Inflammatory macrophage treated with lipopolysaccharide for 4 hours (primary cell): Measurements from ENCODE around the gene PPM1L.

Source experiments
- DNase-seq: peaks from one replicate; pipeline ENCODE4 v3.0.0-alpha.2; 2020

Gene PPM1L

GRCh38 chr3:160765211-160765610, 9.2 kb downstream of the PPM1L start:
- no peak for DNase-seq

DNA sequence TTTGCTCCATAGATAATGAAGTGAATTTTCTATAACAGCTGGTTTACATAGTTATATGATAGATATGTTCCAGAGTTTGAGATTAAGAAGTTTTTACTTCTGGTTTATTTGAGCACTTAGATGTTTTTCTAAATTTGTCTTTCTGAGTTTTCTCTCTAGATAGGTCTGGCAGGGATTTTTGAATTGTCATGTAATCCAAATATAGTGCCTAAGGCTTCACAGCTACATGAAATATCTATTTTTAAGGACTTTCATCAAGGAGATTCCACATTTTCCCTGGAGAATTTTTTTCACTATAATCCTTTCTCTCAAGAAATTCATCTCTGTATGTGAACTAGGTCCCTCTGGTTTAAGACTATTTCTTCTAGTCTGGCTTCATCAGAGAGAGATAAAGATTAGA, 12.0 kb downstream of the PPM1L start:
- no peak for DNase-seq

- no peak for DNase-seq
These were observed 12.9 kb downstream of the PPM1L start for GRCh38 chr3:160768918-160769317.

- DNase-seq, result no peak
These were observed 15.9 kb downstream of the PPM1L start for GRCh38 chr3:160771811-160772459.

- no peak for DNase-seq
These were observed 17.7 kb downstream of the PPM1L start for GRCh38 chr3:160773722-160774121.

- DNase-seq, result no peak
These were observed 18.1 kb downstream of the PPM1L start for GRCh38 chr3:160774172-160774571.

- DNase-seq, result no peak
These were observed 22.4 kb downstream of the PPM1L start for GRCh38 chr3:160778480-160778879.

DNA sequence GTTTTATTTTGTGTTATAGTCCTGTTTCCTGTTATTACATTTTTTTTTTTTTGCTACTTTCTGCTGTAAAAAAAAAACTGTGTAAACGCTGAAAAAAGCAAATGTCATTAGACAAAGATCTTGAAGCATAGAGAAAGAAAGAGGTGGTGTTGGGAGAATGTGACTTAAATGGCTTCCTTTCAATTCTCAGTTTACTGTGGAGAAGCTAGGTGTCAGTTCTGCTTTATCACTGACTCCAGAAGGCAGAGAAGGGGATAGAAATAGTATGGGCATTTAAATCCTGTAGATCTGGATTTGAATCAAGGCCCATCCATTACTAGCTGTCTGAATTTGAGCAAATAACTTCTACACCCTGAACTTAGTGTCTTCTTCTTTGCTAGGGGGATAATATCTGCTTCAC, 23.0 kb downstream of the PPM1L start:
- DNase-seq, result no peak

DNA sequence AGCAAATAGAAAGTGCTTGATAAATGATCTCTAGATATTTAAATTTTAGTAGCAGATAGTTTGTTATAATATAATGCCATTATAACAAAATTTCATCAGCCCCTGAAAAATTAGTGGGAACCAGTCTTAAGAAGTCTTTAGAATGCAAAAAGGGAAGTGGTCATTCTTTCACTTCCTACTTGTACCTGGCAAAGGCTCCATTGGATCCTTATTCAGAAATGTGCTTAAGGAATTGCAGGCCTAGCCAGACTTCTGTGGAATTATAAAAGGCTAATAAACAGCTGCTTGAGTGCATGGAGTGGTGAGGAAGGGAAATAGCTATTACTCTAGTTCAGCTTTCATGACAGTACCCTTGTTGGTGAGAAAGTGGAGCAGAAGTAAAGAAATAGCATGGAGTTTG, 24.2 kb downstream of the PPM1L start:
- peak; percentile 59 for DNase-seq

- no peak for DNase-seq
These were observed 25.4 kb downstream of the PPM1L start for GRCh38 chr3:160781402-160781801.

- no peak for DNase-seq
These were observed 25.8 kb downstream of the PPM1L start for GRCh38 chr3:160781863-160782262.

DNA sequence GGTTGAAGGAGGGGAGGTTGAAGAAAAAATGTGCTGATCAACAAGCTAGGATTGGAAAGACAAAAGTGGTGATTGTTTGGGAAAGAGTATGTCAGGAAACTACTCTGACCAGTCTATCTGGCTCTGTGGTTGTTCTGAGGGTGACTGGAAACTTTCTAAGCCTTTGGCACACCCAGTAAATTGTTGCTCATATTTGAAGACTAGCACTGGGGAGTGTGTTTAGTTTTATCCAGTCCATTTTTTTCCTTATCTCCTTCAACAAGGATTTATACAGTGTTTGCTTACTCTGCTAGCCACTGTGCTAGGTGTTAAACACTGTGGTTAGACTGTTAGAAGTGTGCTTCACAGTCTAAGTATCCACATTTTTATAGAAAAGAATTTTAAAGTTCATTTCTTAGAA, 28.8 kb downstream of the PPM1L start:
- no peak for DNase-seq

- no peak for DNase-seq
These were observed 34.7 kb downstream of the PPM1L start for GRCh38 chr3:160790726-160791125.

DNA sequence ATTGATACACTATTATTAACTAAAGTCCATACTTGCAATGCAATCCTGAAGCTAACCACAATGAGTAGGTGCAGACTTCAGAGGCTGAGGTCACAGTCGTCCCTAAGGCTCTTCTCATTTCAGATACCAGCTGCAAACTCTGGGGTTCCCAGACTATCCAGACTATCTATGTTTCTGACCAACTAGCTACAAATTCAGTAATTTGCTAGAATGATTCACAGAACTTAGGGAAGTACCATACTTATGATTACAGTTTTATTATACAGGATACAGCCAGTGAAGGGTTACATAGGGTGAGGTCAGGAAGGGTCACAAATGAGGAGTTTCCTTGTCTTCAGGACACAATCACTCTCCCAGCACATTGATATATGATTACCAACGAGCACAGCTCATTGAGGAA, 36.5 kb downstream of the PPM1L start:
- peak; percentile 22 for DNase-seq

DNA sequence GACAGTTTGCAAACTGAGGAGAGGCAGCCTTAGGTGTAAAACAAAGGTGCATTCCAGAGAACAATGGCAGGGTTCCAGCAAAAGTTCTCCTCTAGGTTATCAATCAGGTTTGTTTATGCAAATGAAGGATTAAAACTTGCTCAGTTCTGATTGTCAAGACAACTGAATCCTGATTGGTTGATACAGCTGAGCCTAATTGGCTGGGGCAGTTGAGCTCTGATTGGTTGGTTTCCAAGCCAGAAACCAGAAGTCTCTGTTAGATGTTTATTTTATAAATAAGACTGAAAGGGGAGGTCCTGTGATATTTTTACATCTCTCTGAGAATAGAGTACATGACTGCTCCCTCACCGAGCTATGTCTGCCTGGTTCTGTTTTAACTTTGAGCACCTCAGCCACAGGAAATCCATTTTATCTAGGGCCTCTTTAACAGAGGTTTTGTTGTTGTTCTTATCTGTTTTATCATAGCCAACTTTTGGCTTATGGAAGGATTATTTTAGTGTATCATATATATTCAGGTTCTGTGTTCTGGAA, 37.8 kb downstream of the PPM1L start:
- no peak for DNase-seq

DNA sequence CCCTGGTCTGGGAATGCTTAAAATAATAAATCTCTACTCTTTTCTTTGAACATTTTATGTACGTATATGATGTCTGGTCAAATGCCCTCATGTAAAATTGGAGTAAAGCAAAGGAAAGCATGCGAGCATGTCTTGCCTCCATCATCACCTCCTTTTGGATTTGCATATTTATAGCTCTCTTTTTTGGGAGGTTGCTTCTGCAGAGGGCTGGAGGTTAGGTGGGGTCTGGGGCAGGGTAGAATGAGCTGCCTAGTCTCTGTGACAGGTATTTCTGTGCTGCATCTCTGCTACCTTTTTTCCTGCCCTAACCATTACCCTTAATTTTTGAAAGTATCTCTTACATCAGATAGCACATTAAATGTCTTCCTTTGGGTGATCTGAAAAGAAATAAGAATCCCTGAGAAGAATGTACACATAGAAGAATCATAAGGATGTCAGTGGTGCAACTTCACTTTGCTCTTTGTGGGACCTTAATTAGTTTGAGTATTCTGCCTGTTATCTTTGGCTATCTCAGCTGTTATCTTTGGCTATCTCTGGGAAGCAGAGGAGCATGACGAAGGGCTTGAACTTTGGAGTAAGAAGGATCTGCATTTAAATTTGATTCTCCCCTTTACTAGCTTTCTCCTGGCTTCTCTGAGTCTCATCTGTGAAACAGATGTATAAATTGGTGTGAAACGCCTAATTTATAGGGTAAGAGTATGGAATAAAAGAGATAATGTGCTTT, 40.2 kb downstream of the PPM1L start:
- DNase-seq, result no peak

DNA sequence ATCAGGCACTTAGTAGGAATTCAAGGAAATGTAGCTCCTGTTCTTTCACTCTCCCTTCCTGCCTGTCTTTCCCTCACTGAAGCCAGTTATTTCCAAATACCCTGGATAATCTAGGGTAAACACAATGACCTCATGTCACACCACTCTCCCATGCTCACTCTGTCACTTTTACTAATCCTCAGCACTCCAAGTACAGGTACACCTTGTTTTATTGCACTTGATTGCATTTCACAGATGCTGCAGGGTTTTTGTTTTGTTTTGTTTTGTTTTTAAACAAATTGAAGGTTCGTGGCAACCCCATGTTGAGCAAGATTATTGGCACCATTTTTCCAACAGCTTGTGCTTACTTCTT, 40.8 kb downstream of the PPM1L start:
- DNase-seq, result no peak

DNA sequence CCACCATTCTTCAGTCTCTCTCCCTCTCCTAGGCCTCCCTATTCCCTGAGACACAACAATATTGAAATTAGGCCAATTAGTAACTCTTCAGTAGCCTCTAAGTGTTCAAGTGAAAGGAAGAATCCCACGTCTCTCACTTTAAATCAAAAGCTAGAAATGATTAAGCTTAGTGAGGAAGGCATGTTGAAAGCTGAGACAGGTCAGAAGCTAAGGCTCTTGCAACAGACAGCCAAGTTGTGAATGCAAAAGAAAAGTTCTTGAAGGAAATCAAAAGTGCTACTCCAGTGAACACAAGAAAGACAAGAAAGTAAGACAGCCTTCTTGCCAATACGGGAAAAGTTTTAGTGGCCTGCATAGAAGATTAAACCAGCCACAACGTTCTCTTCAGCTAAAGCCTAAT, 41.3 kb downstream of the PPM1L start:
- DNase-seq, result no peak

DNA sequence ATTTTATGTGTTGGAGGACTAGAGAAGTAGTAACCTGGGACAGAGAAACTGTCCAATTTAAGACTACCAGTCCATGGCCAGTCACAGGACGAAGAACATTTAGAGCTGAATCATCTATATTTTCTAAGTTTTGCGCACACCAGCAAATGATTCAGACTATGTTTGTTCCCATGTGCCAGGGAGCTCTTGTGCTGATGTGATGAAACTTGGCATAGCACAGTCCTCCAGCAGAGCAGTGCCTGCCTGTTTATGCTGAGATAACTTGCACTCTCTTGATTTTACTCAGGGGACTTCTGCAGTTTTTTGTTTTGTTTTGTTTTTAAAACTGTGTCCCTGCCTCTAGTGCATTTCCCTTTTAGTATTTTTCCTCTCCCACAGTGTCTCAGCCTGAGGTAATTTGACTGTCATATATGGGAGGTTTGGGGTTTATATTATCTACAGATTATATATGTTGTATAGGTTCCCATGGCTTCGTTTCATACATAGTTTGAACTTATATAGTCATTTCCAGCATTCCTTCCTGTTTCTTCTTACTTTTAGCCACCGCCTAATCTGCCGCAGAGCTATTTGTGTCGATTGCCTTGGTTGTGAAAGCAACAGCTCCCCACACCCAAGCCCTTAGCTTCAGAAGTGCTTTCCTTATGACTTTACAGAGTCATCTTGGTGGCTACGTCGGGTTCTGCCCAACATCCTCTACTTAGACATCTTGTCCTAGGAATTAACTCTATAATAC, 45.5 kb downstream of the PPM1L start:
- DNase-seq, result peak; percentile 89

DNA sequence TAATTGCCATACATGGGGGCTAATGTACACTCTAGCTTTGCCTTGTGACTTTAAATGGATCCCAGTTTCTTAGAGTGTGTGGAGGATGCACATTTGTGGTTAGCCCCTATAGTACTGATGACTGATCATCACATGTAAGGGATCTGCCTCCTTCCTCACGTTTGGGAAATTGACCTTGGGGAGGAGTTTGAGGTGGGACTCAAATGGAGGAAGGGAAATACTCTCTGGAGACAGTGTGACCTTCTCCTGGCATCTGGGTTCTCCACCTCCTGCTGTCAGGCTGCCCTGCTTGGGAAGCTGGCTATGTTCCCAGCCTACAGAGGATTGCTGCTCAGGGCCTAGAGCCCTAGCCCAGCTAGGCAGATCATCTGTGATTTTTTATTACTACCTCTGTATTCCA, 48.7 kb downstream of the PPM1L start:
- peak; percentile 45 for DNase-seq

DNA sequence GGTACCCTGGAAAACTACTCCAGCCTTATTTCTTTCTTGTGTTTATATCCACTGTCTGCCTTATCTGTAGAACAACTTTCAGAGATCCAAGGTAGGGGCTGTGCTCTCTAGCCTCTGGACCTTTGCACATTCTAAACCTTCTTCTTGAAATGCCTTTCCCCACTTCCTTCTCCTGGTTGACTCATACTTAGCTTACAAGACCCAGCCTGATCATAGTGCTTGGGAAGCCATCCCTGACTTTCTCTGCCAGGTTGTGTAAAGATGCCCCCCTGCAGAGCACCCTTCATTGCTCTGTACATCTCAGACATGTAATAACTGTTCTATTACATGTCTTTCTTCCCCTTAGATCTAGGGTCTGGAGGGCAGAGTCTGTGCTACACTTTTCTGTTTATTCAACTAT, 50.1 kb downstream of the PPM1L start:
- no peak for DNase-seq

DNA sequence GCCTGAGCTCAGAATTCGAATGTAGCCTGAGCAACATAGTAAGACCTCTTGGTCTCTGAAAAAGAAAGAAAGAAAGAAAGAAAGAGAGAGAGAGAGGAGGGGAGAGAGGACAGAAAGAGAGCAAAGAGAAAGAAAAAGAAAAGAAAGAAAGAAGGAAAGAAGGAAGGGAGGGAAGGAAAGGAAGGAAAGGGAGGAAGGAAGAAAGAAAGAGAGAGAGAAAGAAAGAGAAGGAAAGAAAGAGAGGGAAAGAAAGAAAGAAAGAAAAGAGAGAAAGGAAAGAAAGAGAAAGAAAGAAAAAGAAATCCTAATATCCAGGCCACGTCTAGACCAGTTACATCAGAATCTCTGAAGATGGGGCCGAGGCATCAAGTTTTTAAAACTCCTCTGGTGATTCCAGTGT, 50.7 kb downstream of the PPM1L start:
- no peak for DNase-seq

DNA sequence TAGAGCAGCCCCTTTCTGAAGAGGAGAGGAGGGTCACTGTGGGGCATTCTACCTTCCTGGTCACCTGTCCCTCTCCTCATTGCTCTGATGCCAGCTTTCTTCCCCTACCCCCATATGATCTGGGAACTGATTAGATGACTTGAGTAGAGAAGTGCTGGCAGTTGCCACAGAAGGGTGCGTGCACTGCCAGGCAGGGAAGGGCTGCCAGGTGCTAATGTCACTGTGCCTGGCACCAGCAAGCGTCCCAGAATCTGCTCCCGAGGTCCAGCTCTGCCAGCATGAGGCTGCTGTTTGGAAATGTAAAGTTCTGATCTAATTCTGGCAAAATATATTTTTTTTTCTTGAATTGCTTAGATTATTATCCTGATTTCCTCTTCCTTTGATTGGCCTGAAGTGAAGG, 52.8 kb downstream of the PPM1L start:
- no peak for DNase-seq

GRCh38 chr3:160809453-160809852, 53.4 kb downstream of the PPM1L start:
- DNase-seq, result no peak
